WERI-Rb-1 (cell line): ENCODE data around the gene STOM.

Experiments
- DNase-seq: peaks from one replicate; pipeline ENCODE4 v3.0.0-alpha.2; 2020
- H3K27ac ChIP-seq: fragments of 250-450 bp; sonication (Bioruptor Pico); 2 replicates; pipeline ENCODE4 v1.5.1; 2020; ENCODE audit warnings: mild to moderate bottlenecking, moderate library complexity
- H3K27me3 ChIP-seq: fragments of 250-450 bp; sonication (Bioruptor Pico); 2 replicates; pipeline ENCODE4 v1.5.1; 2021; ENCODE audit warnings: mild to moderate bottlenecking, low read depth, moderate library complexity; ENCODE audit not compliant: insufficient read depth, severe bottlenecking
- H3K36me3 ChIP-seq: fragments of 250-450 bp; sonication (Bioruptor Pico); 2 replicates; pipeline ENCODE4 v1.5.1; 2020; ENCODE audit warnings: mild to moderate bottlenecking, moderate library complexity
- H3K4me3 ChIP-seq: 2 replicates; pipeline ENCODE4 v1.5.1; 2011; ENCODE audit warnings: low read depth, mild to moderate bottlenecking, control low read depth, low read length
- H3K9me3 ChIP-seq: fragments of 250-450 bp; sonication (Bioruptor Pico); 2 replicates; pipeline ENCODE4 v1.5.1; 2021; ENCODE audit warnings: mild to moderate bottlenecking, moderate library complexity; ENCODE audit not compliant: severe bottlenecking
- CTCF ChIP-seq: IDR thresholded peaks from 2 replicates; pipeline ENCODE4 v1.5.1; 2011; ENCODE audit warnings: low read depth, mild to moderate bottlenecking, control low read depth, inconsistent platforms, low read length

STOM gene

GRCh38 chr9:121299467-121300282, 70.4 kb downstream of the STOM start:
- DNase-seq: peak; percentile 42
- peak overlapping the region; percentile 34 for H3K4me3 ChIP-seq
- no peaks in the 10 kb centered on the region for H3K9me3 ChIP-seq
- TF ChIP-seq CTCF: no peak
- H3K36me3 ChIP-seq: no peaks in the 10 kb centered on the region
- no peak overlapping the region for H3K27ac ChIP-seq
- no peaks in the 10 kb centered on the region for H3K27me3 ChIP-seq

DNA sequence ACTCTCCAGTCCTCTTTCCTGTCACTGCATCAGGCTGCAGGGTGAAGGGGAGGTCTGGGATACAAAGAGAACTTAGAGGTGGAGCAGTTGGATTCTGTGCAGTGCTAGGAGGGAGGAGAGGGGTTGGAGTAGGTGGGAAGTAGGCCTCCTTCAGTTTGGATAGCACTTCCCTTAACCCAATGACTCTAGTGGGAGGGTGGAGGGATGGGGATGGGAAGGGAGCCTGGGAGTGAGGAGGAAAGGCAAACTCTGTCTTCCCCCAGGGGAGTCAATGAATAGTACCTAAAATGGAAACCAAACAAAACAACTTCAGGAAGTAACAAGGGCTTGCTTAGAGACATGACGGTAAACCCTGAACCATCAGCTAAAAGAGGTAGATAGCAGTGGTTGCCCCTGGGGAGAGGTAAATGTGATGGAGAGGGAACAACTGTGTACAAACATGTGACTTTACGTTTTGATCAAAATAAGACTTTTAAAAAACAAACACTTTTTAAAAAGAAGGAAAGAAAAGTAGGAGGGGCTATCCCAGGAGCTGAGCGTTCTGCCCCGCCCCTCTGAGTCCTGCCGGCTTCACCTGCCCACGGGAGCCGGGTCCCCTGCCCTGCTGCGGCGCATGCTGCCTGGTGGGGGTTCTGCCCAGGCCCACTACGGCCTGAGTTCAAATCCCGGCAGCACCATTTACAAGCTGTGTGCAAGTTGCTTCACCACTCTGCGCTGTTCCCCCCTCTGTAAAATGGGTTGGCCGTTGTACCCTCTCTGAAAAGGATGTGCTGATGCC, 71.2 kb downstream of the STOM start:
- H3K27me3 ChIP-seq: no peaks in the 10 kb centered on the region
- no peaks in the 10 kb centered on the region for H3K9me3 ChIP-seq
- no peak overlapping the region for H3K27ac ChIP-seq
- no peak overlapping the region for H3K4me3 ChIP-seq
- no peak for TF ChIP-seq CTCF
- DNase-seq: no peak
- H3K36me3 ChIP-seq: no peaks in the 10 kb centered on the region

DNA sequence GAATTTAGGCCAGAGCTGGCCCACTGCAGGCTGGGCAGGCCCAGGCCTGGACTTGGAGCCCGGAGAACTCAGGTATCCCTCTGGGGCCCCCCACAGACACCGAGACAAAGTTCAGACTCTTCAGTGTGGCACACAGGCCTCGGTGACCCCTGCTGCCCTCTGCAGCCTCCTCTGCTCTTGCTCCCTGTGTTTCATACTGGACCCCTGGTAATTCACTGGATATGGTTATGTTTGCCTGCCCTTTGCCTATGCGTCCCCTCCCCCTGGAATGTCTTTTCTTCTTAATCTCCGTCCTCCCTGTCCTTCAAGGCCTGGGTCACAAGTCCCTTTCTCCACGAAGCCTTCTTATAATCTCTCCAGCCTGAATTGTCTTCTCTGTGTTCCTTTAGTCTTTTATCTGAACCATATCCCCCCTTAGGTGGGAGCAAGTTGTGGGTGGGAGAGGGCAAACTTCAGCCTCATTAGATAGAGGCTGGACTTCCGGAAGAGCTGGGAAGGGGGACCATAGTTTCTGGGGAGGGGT, 72.0 kb downstream of the STOM start:
- Histone ChIP-seq H3K9me3 (no peaks in the 10 kb centered on the region), H3K27ac (no peak overlapping the region), H3K27me3 (no peaks in the 10 kb centered on the region), H3K4me3 (no peak overlapping the region), H3K36me3 (no peaks in the 10 kb centered on the region)
- no peak for TF ChIP-seq CTCF
- no peak for DNase-seq

DNA sequence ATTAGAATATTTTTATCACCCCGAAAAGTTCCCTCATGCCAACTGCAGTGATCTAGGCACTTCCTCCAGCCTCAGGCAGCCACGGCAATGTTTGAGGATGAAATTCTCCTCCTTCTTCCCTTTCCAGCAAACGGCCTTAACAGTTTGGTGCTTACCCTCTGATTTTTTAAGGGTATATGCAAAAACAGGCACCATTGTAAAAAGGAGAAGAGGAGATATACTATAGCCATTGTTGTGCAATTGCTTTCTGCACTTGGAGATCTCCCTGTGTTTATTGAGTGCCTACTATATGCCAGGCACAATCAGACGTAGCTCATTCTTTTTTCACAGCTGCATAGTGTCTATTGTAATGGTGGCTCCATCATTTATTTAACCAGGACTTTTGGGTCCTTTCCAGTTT, 72.7 kb downstream of the STOM start:
- TF ChIP-seq CTCF: no peak
- DNase-seq: no peak
- Histone ChIP-seq H3K27me3 (no peaks in the 10 kb centered on the region), H3K27ac (no peak overlapping the region), H3K36me3 (no peaks in the 10 kb centered on the region), H3K4me3 (no peak overlapping the region), H3K9me3 (no peaks in the 10 kb centered on the region)

- DNase-seq: no peak
- H3K4me3 ChIP-seq: no peak overlapping the region
- TF ChIP-seq CTCF: no peak
- H3K27ac ChIP-seq: no peak overlapping the region
- no peaks in the 10 kb centered on the region for H3K9me3 ChIP-seq
- H3K36me3 ChIP-seq: no peaks in the 10 kb centered on the region
- H3K27me3 ChIP-seq: no peaks in the 10 kb centered on the region
These were observed 73.6 kb downstream of the STOM start for GRCh38 chr9:121296213-121297127.
